ENCODE results near the gene EPS8L1.
A peak's percentile ranks its signal among the peaks of the same experiment; 100 is the strongest.
"Not testable (repeated sequence)": the region's sequence is repeated elsewhere in the genome, so short reads cannot be mapped to it uniquely, and the experiment has no call there.

Gene EPS8L1

GRCh38 chr19:55075371-55075998 lies at the start of gene EPS8L1:
EPS8L1 (plus strand) TSS chr19:55075869; CDS start chr19:55076445, 576 bp downstream.
- DNase-seq: no peak
- intact Hi-C loops (cut with DNase I): no loop called here

DNA sequence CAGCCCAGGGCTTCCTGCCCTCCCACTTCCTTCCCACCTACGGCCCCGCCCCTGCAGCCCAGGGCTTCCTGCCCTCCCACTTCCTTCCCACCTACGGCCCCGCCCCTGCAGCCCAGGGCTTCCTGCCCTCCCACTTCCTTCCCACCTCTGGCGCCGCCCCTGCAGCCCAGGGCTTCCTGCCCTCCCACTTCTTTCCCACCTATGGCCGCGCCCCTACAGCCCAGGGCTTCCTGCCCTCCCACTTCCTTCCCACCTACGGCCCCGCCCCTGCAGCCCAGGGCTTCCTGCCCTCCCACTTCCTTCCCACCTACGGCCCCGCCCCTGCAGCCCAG lies 48.6 kb upstream of the EPS8L1 start:
- DNase-seq; intact Hi-C loops (cut with DNase I): not testable (repeated sequence)

GRCh38 chr19:55027472-55028337 lies 48.0 kb upstream of the EPS8L1 start:
- intact Hi-C loops (cut with DNase I): no loop called here
- no peak for DNase-seq

DNA sequence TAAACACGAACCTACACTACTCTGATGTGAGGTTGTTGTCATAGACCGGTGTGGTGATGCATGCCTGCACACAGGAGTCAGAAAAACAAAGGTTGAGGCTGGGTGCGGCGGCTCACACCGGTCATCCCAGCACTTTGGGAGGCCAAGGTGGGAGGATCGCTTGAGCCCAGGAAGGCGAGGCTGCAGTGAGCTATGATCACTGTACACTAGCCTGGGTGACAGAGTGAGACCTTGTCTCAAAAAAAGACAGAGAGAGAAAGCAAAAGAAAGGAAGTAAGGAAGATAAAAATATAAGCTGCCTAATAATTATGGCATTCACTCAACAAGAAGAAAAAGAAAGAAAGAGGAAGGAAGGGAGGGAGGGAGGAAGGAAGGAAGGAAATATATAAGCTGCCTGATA lies 46.9 kb upstream of the EPS8L1 start:
- no peak for DNase-seq
- intact Hi-C loops (cut with DNase I): no loop called here

DNA sequence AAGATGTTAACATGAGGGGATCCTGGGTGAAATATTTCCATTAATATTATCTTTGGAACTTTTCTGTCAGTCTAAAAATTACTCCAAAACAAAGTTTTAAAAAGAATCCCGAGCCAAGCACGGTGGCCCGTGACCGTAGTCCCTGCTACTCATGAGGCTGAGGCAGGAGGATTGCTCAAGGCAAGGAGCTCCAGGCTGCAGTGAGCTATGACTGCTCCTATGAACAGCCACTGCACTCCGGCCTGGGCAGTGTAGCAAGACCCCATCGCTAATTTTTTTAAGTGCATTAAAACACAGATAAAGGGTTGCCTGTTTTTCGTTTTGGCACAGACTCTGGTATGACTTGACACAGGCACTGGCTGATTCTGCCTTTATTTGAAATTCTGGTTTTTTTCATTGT lies 44.5 kb upstream of the EPS8L1 start:
- DNase-seq: no peak
- intact Hi-C loops (cut with DNase I): no loop called here

DNA sequence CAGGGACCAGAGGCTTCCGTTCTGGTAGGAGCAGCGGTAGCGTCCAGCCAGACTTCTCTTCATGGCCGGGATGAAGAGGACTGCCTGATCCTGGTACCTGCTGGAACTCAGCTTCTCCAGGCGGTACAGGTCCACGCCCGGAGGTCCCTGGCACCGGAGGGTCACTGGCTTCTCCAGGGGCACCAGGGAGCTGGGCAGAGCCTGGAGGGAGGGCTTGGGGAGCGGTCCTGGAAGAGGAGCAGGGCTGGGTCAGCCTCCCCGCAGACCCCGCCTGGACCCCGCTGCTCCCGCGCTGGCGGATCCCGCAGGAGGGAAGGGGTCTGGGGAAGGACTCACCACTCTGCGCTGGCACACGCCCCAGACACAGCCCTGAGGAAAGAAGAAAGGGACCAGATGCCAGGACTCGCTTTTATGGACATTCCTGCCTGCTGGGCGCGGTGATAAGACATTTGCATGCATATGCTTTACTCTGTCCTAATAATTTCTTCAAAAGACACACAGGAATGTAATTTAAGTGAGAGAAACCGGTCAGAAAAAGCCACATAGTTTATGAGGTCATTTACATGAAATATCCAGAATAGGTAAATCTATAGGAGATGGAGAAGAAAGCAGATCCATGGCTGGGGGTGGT lies 43.4 kb upstream of the EPS8L1 start:
- DNase-seq: no peak
- intact Hi-C loops (cut with DNase I): no loop called here

DNA sequence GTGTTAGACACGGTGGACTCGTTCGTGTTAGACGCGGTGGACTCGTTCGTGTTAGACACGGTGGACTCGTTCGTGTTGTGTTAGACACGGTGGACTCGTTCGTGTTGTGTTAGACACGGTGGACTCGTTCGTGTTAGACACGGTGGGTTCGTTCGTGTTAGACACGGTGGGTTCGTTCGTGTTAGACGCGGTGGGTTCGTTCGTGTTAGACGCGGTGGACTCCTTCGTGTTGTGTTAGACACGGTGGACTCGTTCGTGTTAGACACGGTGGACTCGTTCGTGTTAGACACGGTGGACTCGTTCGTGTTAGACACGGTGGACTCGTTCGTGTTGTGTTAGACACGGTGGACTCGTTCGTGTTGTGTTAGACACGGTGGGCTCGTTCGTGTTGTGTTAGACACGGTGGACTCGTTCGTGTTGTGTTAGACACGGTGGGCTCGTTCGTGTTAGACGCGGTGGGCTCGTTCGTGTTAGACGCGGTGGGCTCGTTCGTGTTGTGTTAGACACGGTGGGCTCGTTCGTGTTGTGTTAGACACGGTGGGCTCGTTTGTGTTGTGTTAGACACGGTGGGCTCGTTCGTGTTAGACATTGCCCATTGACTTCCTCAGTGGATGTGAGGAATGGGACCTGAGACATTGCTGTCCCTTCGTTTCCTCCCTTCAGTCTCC lies 42.6 kb upstream of the EPS8L1 start:
- DNase-seq; intact Hi-C loops (cut with DNase I): not testable (repeated sequence)

GRCh38 chr19:55034751-55035150 lies 40.9 kb upstream of the EPS8L1 start:
- intact Hi-C loops (cut with DNase I): no loop called here
- DNase-seq: no peak

DNA sequence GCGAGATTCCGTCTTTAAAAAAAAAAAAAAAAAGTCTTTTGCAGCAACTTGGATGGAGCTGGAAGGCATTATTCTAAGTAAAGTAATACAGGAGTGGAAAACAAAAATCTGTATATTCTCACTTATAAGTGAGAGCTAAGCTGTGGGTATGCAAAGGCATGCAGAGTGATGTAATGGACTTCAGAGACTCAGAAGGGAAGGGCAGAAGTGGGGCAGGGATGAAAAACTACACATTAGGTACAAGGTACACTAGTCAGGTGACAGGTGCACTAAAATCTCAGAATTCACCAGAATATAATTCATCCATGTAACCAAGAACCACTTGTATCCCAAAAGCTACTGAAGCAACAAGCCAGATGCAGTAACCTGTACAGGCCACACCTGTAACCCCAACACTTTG lies 39.6 kb upstream of the EPS8L1 start:
- no peak for DNase-seq
- intact Hi-C loops (cut with DNase I): no loop called here

- intact Hi-C loops (cut with DNase I); DNase-seq: not testable (repeated sequence)
Measured at GRCh38 chr19:55037603-55038002, 38.1 kb upstream of the EPS8L1 start.

DNA sequence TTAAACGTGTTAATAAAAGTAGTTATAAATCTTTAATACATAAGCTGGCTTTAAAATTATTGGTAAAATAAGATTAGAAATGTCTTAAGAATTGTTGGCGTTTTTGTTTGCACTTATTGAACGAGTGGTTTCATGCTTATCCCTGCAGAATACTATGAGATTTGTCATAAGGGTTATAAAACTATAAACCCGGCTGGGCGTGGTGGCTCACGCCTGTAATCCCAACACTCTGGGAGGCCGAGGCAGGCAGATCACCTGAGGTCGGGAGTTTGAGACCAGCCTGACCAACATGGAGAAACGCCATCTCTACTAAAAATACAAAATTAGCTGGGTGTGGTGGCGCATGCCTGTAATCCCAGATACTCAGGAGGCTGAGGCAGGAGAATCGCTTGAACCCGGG lies 35.0 kb upstream of the EPS8L1 start:
- intact Hi-C loops (cut with DNase I); DNase-seq: not testable (repeated sequence)

DNA sequence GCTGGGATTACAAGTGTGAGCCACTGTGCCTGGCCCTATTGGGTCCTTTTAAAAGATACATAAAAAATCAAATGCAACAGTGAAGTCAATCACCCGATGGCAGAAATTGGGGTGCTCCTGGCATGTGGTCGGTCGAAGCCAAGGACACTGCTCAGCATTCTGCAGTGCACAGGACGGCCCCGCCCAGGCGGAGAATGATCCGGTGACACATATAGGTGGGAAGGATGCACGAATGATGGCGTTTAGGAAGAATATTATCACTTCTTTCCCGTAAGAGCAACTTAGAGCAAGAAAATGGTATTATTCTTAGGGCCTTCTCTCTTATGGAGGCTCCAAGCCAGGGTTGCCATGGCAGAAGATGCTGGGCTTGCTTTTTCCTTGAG lies 34.4 kb upstream of the EPS8L1 start:
- DNase-seq: peak in 1 of 42 donors; percentile 23
- intact Hi-C loops (cut with DNase I): no loop called here

GRCh38 chr19:55041627-55042343 lies 33.9 kb upstream of the EPS8L1 start:
- intact Hi-C loops (cut with DNase I): no loop called here
- peak in 1 of 42 donors; percentile 27 for DNase-seq

DNA sequence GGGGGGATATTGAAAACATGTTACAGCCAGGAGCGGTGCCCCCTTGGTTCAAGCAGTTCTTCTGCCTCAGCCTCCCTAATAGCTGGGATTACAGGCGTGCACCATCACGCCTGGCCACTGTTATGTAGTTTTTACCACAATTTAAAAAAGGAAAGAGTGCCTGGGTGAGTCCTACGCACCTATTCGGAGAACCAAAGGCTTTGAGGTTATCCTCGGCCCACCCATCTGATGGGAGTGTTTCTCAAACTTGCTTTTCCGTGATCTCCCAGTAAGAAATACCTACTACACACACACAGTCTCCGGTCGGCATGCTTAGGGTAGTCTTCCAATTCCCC lies 33.4 kb upstream of the EPS8L1 start:
- intact Hi-C loops (cut with DNase I): no loop called here
- no peak for DNase-seq

- DNase-seq: no peak
- intact Hi-C loops (cut with DNase I): no loop called here
Measured at GRCh38 chr19:55042688-55043087, 33.0 kb upstream of the EPS8L1 start.

GRCh38 chr19:55044286-55044685 lies 31.4 kb upstream of the EPS8L1 start:
- peak in 1 of 42 donors; percentile 27 for DNase-seq
- intact Hi-C loops (cut with DNase I): no loop called here

- peak in 1 of 42 donors; percentile 22 for DNase-seq
- intact Hi-C loops (cut with DNase I): no loop called here
Measured at GRCh38 chr19:55044771-55045716, 30.6 kb upstream of the EPS8L1 start.

- intact Hi-C loops (cut with DNase I): no loop called here
- DNase-seq: no peak
Measured at GRCh38 chr19:55046975-55047622, 28.6 kb upstream of the EPS8L1 start.

Measured in head of caudate nucleus (tissue), 42 donors.